Measurements from ENCODE around the gene EML4.
A peak's percentile ranks its signal among the peaks of the same experiment; 100 is the strongest.

EML4 gene

GRCh38 chr2:42176992-42177738 lies 8.0 kb downstream of the EML4 start:
- Histone ChIP-seq H3K36me3 (ENCODE audit: insufficient read depth, low read length) (peaks cover 14% of the 10 kb centered on the region), H3K4me3 (no peak overlapping the region), H3K9ac (ENCODE audit: insufficient read length) (no peak overlapping the region), H3K27ac (no peak overlapping the region), H3K9me3 (ENCODE audit: low read depth, low read length) (no peaks in the 10 kb centered on the region)
- TF ChIP-seq EZH2 (IDR thresholded peaks at IDR 0.05), result no peak
- no peak for TF ChIP-seq FOXP2 (optimal IDR thresholded peaks at IDR 0.05; ENCODE audit: control extremely low read depth, extremely low read length, insufficient read depth)
- no peak for TF ChIP-seq POLR2AphosphoS5 (IDR thresholded peaks at IDR 0.05; ENCODE audit: borderline replicate concordance, low read depth, low read length)
- no peak for DNase-seq (ENCODE audit: low read depth, low spot score)

- Histone ChIP-seq H3K9me3 (ENCODE audit: low read depth, low read length) (no peaks in the 10 kb centered on the region), H3K27ac (no peak overlapping the region), H3K36me3 (ENCODE audit: insufficient read depth, low read length) (peaks cover 18% of the 10 kb centered on the region), H3K4me3 (no peak overlapping the region), H3K9ac (ENCODE audit: insufficient read length) (no peak overlapping the region)
- TF ChIP-seq POLR2AphosphoS5 (IDR thresholded peaks at IDR 0.05; ENCODE audit: borderline replicate concordance, low read depth, low read length) (no peak), EZH2 (IDR thresholded peaks at IDR 0.05) (no peak)
- no peak for DNase-seq (ENCODE audit: low read depth, low spot score)
These were observed 9.2 kb downstream of the EML4 start for GRCh38 chr2:42178335-42178734.

- Histone ChIP-seq H3K27ac (no peak overlapping the region), H3K9ac (ENCODE audit: insufficient read length) (no peak overlapping the region)
- TF ChIP-seq EZH2 (IDR thresholded peaks at IDR 0.05), result no peak
- TF ChIP-seq POLR2AphosphoS5 (IDR thresholded peaks at IDR 0.05; ENCODE audit: borderline replicate concordance, low read depth, low read length), result no peak
- no peak for TF ChIP-seq FOXP2 (optimal IDR thresholded peaks at IDR 0.05; ENCODE audit: control extremely low read depth, extremely low read length, insufficient read depth)
These were observed 11.1 kb downstream of the EML4 start for GRCh38 chr2:42180300-42180699.

DNA sequence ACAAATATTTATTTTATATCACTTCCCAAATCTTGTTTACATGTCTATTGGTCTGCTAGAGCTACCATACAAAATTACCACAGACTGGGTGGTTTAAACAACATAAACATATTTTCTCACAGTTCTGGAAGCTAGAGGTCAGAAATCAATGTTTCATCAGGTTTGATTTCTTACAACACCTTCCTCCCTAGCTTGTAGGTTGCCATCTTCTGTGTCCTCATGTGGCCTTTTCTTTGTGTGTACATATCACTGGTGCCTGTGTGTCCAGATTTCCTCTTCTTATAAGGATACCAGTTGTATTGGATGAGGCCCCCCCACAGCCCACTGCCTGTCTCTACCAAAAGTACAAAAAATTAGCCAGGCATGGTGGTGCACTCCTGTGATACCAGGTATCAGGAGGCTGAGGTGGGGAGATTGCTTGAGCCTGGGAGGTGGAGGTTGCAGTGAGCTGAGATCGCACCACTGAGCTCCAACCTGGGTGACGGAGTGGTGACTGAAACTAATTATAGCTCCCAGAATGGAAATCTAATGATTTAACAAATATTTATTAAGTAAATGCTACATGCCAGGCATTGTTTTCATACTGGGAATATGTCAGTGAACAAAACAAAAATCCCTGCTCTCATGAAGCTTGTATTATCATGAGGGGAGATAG lies 13.6 kb downstream of the EML4 start:
- Histone ChIP-seq H3K9me3 (ENCODE audit: low read depth, low read length) (no peaks in the 10 kb centered on the region), H3K27ac (no peak overlapping the region), H3K4me3 (no peak overlapping the region), H3K36me3 (ENCODE audit: insufficient read depth, low read length) (peaks cover 18% of the 10 kb centered on the region), H3K9ac (ENCODE audit: insufficient read length) (no peak overlapping the region)
- no peak for DNase-seq (ENCODE audit: low read depth, low spot score)
- no peak for TF ChIP-seq POLR2AphosphoS5 (IDR thresholded peaks at IDR 0.05; ENCODE audit: borderline replicate concordance, low read depth, low read length)
- no peak for TF ChIP-seq EZH2 (IDR thresholded peaks at IDR 0.05)
- TF ChIP-seq FOXP2 (optimal IDR thresholded peaks at IDR 0.05; ENCODE audit: control extremely low read depth, extremely low read length, insufficient read depth), result no peak

More at GRCh38 chr2:42180300-42180699, 11.1 kb downstream of the EML4 start:
- DNase-seq (ENCODE audit: low read depth, low spot score), result no peak
- peaks cover 18% of the 10 kb centered on the region for H3K36me3 ChIP-seq (ENCODE audit: insufficient read depth, low read length)
- no peak overlapping the region for H3K4me3 ChIP-seq
- no peaks in the 10 kb centered on the region for H3K9me3 ChIP-seq (ENCODE audit: low read depth, low read length)

DNA sequence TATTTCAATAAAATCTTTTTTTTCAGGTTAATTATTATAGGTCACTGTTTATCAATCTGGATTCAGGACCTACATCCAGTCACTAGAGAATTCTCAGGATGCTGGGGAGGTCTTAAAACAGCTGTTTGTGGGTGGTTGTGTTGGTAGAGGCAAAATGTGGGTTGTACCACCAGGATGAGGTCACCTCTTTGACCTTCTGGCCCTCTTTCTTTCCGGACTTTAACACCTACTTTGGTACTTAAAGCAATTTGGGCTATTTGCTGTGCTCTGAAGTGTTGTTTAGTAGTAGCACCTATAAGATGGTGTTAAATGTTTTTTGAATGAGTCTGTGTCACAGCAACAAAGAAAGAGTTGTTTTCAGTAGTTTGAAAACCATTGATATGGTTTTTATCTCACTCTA lies 14.6 kb downstream of the EML4 start:
- Histone ChIP-seq H3K4me3 (no peak overlapping the region), H3K36me3 (ENCODE audit: insufficient read depth, low read length) (peaks cover 18% of the 10 kb centered on the region), H3K9me3 (ENCODE audit: low read depth, low read length) (no peaks in the 10 kb centered on the region), H3K9ac (ENCODE audit: insufficient read length) (no peak overlapping the region), H3K27ac (no peak overlapping the region)
- no peak for TF ChIP-seq EZH2 (IDR thresholded peaks at IDR 0.05)
- TF ChIP-seq POLR2AphosphoS5 (IDR thresholded peaks at IDR 0.05; ENCODE audit: borderline replicate concordance, low read depth, low read length), result no peak
- no peak for TF ChIP-seq FOXP2 (optimal IDR thresholded peaks at IDR 0.05; ENCODE audit: control extremely low read depth, extremely low read length, insufficient read depth)
- no peak for DNase-seq (ENCODE audit: low read depth, low spot score)

- H3K36me3 ChIP-seq (ENCODE audit: insufficient read depth, low read length), result peaks cover 18% of the 10 kb centered on the region
- DNase-seq (ENCODE audit: low read depth, low spot score), result no peak
- no peaks in the 10 kb centered on the region for H3K9me3 ChIP-seq (ENCODE audit: low read depth, low read length)
- TF ChIP-seq EZH2 (IDR thresholded peaks at IDR 0.05) (no peak), FOXP2 (optimal IDR thresholded peaks at IDR 0.05; ENCODE audit: control extremely low read depth, extremely low read length, insufficient read depth) (no peak), POLR2AphosphoS5 (IDR thresholded peaks at IDR 0.05; ENCODE audit: borderline replicate concordance, low read depth, low read length) (no peak)
- no peak overlapping the region for H3K27ac ChIP-seq
- no peak overlapping the region for H3K4me3 ChIP-seq
- no peak overlapping the region for H3K9ac ChIP-seq (ENCODE audit: insufficient read length)
These were observed 15.2 kb downstream of the EML4 start for GRCh38 chr2:42184346-42184745.

- Histone ChIP-seq H3K9me3 (ENCODE audit: low read depth, low read length) (no peaks in the 10 kb centered on the region), H3K4me3 (no peak overlapping the region), H3K36me3 (ENCODE audit: insufficient read depth, low read length) (peaks cover 17% of the 10 kb centered on the region), H3K9ac (ENCODE audit: insufficient read length) (no peak overlapping the region), H3K27ac (peak overlapping the region; percentile 32; the same call in 1 of the 2 replicates)
- no peak for DNase-seq (ENCODE audit: low read depth, low spot score)
- TF ChIP-seq EZH2 (IDR thresholded peaks at IDR 0.05) (no peak), FOXP2 (optimal IDR thresholded peaks at IDR 0.05; ENCODE audit: control extremely low read depth, extremely low read length, insufficient read depth) (no peak), POLR2AphosphoS5 (IDR thresholded peaks at IDR 0.05; ENCODE audit: borderline replicate concordance, low read depth, low read length) (no peak)
These were observed 16.2 kb downstream of the EML4 start for GRCh38 chr2:42185220-42185921.

DNA sequence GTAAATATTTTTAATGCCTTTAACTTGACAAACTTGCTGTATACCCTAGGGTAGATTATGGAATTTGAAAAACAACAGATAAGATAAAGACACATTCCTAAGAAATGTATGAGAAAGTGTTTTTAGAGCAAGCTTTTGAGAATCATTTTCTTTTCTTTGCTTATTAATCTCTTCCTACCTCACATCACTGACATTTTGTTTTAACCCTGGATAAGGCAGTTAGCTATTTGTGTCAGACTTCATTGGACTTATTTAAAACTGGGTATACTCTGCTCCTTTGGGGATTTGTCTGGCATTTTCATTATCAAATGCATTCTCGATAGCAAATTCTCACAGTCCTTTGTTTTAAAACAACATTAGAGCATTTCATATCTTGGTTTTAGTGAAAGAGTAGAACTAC lies 17.2 kb downstream of the EML4 start:
- no peak for DNase-seq (ENCODE audit: low read depth, low spot score)
- H3K4me3 ChIP-seq, result no peak overlapping the region
- no peak overlapping the region for H3K9ac ChIP-seq (ENCODE audit: insufficient read length)
- no peak for TF ChIP-seq FOXP2 (optimal IDR thresholded peaks at IDR 0.05; ENCODE audit: control extremely low read depth, extremely low read length, insufficient read depth)
- TF ChIP-seq EZH2 (IDR thresholded peaks at IDR 0.05), result no peak
- TF ChIP-seq POLR2AphosphoS5 (IDR thresholded peaks at IDR 0.05; ENCODE audit: borderline replicate concordance, low read depth, low read length), result no peak
- no peaks in the 10 kb centered on the region for H3K9me3 ChIP-seq (ENCODE audit: low read depth, low read length)
- H3K27ac ChIP-seq, result no peak overlapping the region
- H3K36me3 ChIP-seq (ENCODE audit: insufficient read depth, low read length), result peaks cover 9% of the 10 kb centered on the region

Data from SK-N-MC (cell line).